H9 (cell line): ENCODE measurements around the gene SLC25A34. TPM values are rescaled to one million over a fixed set of nuclear protein-coding genes. Genes with fewer than 3 reads are reported as not detected.

Source experiments
- DNase-seq: peaks from one replicate; pipeline ENCODE4 v3.0.0-alpha.2; 2017
- H2AFZ ChIP-seq: one replicate; pipeline ENCODE4 v1.6.1; 2013; ENCODE audit warnings: mild to moderate bottlenecking, low read length, control low read depth, moderate library complexity
- H2AK5ac ChIP-seq: 2 replicates; pipeline ENCODE4 v1.6.1; 2013; ENCODE audit warnings: low read length, control low read depth, mixed read lengths; ENCODE audit not compliant: insufficient read length
- H2BK120ac ChIP-seq: one replicate; pipeline ENCODE4 v1.6.1; 2013; ENCODE audit warnings: low read depth, mild to moderate bottlenecking, low read length, control low read depth, inconsistent platforms; ENCODE audit not compliant: poor library complexity, severe bottlenecking
- H2BK12ac ChIP-seq: 2 replicates; pipeline ENCODE4 v1.6.1; 2013; ENCODE audit warnings: low read length, control low read depth, mixed read lengths, low read depth; ENCODE audit not compliant: insufficient read length
- H2BK15ac ChIP-seq: 2 replicates; pipeline ENCODE4 v1.6.1; 2013; ENCODE audit warnings: low read depth, low read length, control low read depth
- H2BK20ac ChIP-seq: one replicate; pipeline ENCODE4 v1.6.1; 2013; ENCODE audit warnings: low read depth, mild to moderate bottlenecking, low read length, control low read depth, inconsistent platforms; ENCODE audit not compliant: poor library complexity, severe bottlenecking
- H2BK5ac ChIP-seq: 2 replicates; pipeline ENCODE4 v1.6.1; 2013; ENCODE audit warnings: low read length, control low read depth, mixed read lengths; ENCODE audit not compliant: insufficient read length
- H3K14ac ChIP-seq: 2 replicates; pipeline ENCODE4 v1.6.1; 2013; ENCODE audit warnings: low read length, control low read depth; ENCODE audit not compliant: insufficient read depth
- H3K18ac ChIP-seq: 2 replicates; pipeline ENCODE4 v1.6.1; 2013; ENCODE audit warnings: low read depth, mild to moderate bottlenecking, mixed read lengths, low read length, control low read depth; ENCODE audit not compliant: insufficient read length
- H3K23ac ChIP-seq: 2 replicates; pipeline ENCODE4 v1.6.1; 2013; ENCODE audit warnings: low read length, control low read depth, mixed read lengths, low read depth; ENCODE audit not compliant: insufficient read length
- H3K23me2 ChIP-seq: 2 replicates; pipeline ENCODE4 v1.6.1; 2013; ENCODE audit warnings: low read depth, mild to moderate bottlenecking, mixed read lengths, low read length, control low read depth; ENCODE audit not compliant: insufficient read length, poor library complexity, severe bottlenecking
- H3K27ac ChIP-seq: 2 replicates; pipeline ENCODE4 v1.5.1; 2013; ENCODE audit warnings: low read length, control low read depth, mixed read lengths, low read depth; ENCODE audit not compliant: insufficient read length
- H3K27me3 ChIP-seq: 2 replicates; pipeline ENCODE4 v1.6.1; 2013; ENCODE audit warnings: low read length, control low read depth, inconsistent platforms; ENCODE audit not compliant: insufficient read depth
- H3K4ac ChIP-seq: 2 replicates; pipeline ENCODE4 v1.6.1; 2013; ENCODE audit warnings: low read depth, mild to moderate bottlenecking, control low read depth, inconsistent platforms, low read length, moderate library complexity
- H3K4me1 ChIP-seq: 2 replicates; pipeline ENCODE4 v1.6.1; 2013; ENCODE audit warnings: low read length, control low read depth, inconsistent platforms; ENCODE audit not compliant: insufficient read depth
- H3K4me2 ChIP-seq: 2 replicates; pipeline ENCODE4 v1.6.1; 2013; ENCODE audit warnings: low read length, control low read depth, mixed read lengths; ENCODE audit not compliant: insufficient read length, insufficient read depth
- H3K56ac ChIP-seq: 2 replicates; pipeline ENCODE4 v1.6.1; 2013; ENCODE audit warnings: low read depth, mild to moderate bottlenecking, mixed read lengths, low read length, control low read depth; ENCODE audit not compliant: insufficient read length
- H3K79me1 ChIP-seq: 2 replicates; pipeline ENCODE4 v1.6.1; 2013; ENCODE audit warnings: low read depth, mild to moderate bottlenecking, moderate library complexity, low read length, control low read depth, inconsistent platforms; ENCODE audit not compliant: insufficient read depth, poor library complexity, severe bottlenecking
- H3K79me2 ChIP-seq: 2 replicates; pipeline ENCODE4 v1.6.1; 2013; ENCODE audit warnings: low read length, control low read depth, inconsistent platforms; ENCODE audit not compliant: insufficient read depth
- H3K9ac ChIP-seq: 2 replicates; pipeline ENCODE4 v1.6.1; 2013; ENCODE audit warnings: low read length, control low read depth, mixed read lengths; ENCODE audit not compliant: insufficient read length; ENCODE audit errors: extremely low read depth
- H3K9me3 ChIP-seq: one replicate; pipeline ENCODE4 v1.6.1; 2013; ENCODE audit warnings: low read depth, low read length, inconsistent platforms; ENCODE audit not compliant: control insufficient read depth
- H3T11ph ChIP-seq: one replicate; pipeline ENCODE4 v1.6.1; 2013; ENCODE audit warnings: mild to moderate bottlenecking, low read length, control low read depth, inconsistent platforms
- H4K20me1 ChIP-seq: one replicate; pipeline ENCODE4 v1.6.1; 2013; ENCODE audit not compliant: control insufficient read depth, insufficient read length, insufficient read depth
- H4K5ac ChIP-seq: 2 replicates; pipeline ENCODE4 v1.6.1; 2013; ENCODE audit warnings: low read depth, mild to moderate bottlenecking, mixed read lengths, low read length, control low read depth; ENCODE audit not compliant: insufficient read length
- H4K8ac ChIP-seq: replicated peaks from 2 replicates; pipeline ENCODE4 v1.6.1; 2013; ENCODE audit warnings: low read length, control low read depth, mixed read lengths, low read depth; ENCODE audit not compliant: insufficient read length
- H4K91ac ChIP-seq: 2 replicates; pipeline ENCODE4 v1.6.1; 2013; ENCODE audit warnings: low read depth, mild to moderate bottlenecking, moderate library complexity, mixed read lengths, low read length, control low read depth; ENCODE audit not compliant: insufficient read length
- H3K27ac Mint-ChIP-seq, 3 experiments: 2 replicates in 2 of 3; 3 replicates in 1 of 3; pipeline ENCODE4 v1.8.0; 2020 to 2021; ENCODE audit warnings: mixed read lengths in 3 of 3, mild to moderate bottlenecking in 1 of 3, moderate library complexity in 1 of 3
- H3K27me3 Mint-ChIP-seq: 2 replicates; pipeline ENCODE4 v1.8.0; 2021; ENCODE audit warnings: low read depth, mild to moderate bottlenecking, moderate library complexity, mixed read lengths
- H3K36me3 Mint-ChIP-seq, 3 experiments: 2 replicates in 2 of 3; 3 replicates in 1 of 3; pipeline ENCODE4 v1.8.0; 2020 to 2021; ENCODE audit warnings: low read depth in 3 of 3, mixed read lengths in 3 of 3; ENCODE audit not compliant: insufficient read depth in 1 of 3
- H3K4me1 Mint-ChIP-seq, 2 experiments: 2 replicates each; pipeline ENCODE4 v1.8.0; 2020; ENCODE audit warnings: mixed read lengths in 2 of 2
- H3K4me3 Mint-ChIP-seq, 2 experiments: 2 replicates in 1 of 2; 3 replicates in 1 of 2; pipeline ENCODE4 v1.8.0; 2020 to 2021; ENCODE audit warnings: mild to moderate bottlenecking in 2 of 2, mixed read lengths in 2 of 2, moderate library complexity in 1 of 2
- H3K9me3 Mint-ChIP-seq, 2 experiments: 2 replicates in 1 of 2; 3 replicates in 1 of 2; pipeline ENCODE4 v1.8.0; 2020; ENCODE audit warnings: mild to moderate bottlenecking in 2 of 2, mixed read lengths in 2 of 2, moderate library complexity in 1 of 2
- CTCF ChIP-seq: fragments of 200-600 bp; sonication (generic); conservative IDR thresholded peaks from 3 replicates; pipeline ENCODE4 v1.8.0; 2021; ENCODE audit warnings: antibody characterized with exemption, mild to moderate bottlenecking
- WGBS: extraction: QIAGEN DNeasy Blood & Tissue Kit; methylation state at CpG from one replicate; pipeline ENCODE4 v1.1.7; 2013; ENCODE audit warnings: missing lambda C conversion rate, low lambda C conversion rate, mixed read lengths; ENCODE audit not compliant: insufficient read length; ENCODE audit errors: extremely low coverage; 5-methylcytosine and 5-hydroxymethylcytosine counted together
- total RNA-seq: library from RNA; stranded (reverse); gene quantifications from 2 replicates; pipeline ENCODE4 v1.2.1, GENCODE V29; 2021

The SLC25A34 gene
- total RNA-seq, 1 experiment from 2014 or later, result 1.5 TPM

GRCh38 chr1:15723631-15724246, 12.3 kb upstream of the SLC25A34 start:
- no peak overlapping the region for H2BK12ac ChIP-seq
- no peaks in the 10 kb centered on the region for H3K9me3 ChIP-seq
- DNase-seq, result no peak
- no peak overlapping the region for H3K56ac ChIP-seq
- H3T11ph ChIP-seq, result no peak overlapping the region
- Mint-ChIP-seq H3K4me1 (0 out of 4 replicates have a peak, but pooled peaks cover 0 to 3% of the 10 kb centered on the region in 2 experiments), H3K27me3 (no peaks in the 10 kb centered on the region), H3K4me3 (no peak overlapping the region), H3K36me3 (peaks cover 18 to 58% (median 40%) of the 10 kb centered on the region in 3 experiments; a peak in 6 of 7 replicates), H3K9me3 (no peaks in the 10 kb centered on the region), H3K27ac (no peak overlapping the region; a peak in 1 of 7 replicates)
- no peak overlapping the region for H2BK15ac ChIP-seq
- H3K27me3 ChIP-seq, result no peaks in the 10 kb centered on the region
- no peak overlapping the region for H4K91ac ChIP-seq
- H3K4ac ChIP-seq, result no peak overlapping the region
- no peak overlapping the region for H3K4me2 ChIP-seq
- no peak overlapping the region for H3K14ac ChIP-seq
- no peak overlapping the region for H3K27ac ChIP-seq
- no CpG with 5 or more reads among the region's 20 CpGs for WGBS
- H4K8ac ChIP-seq, result no peak overlapping the region
- H3K4me1 ChIP-seq, result no peaks in the 10 kb centered on the region
- H3K79me2 ChIP-seq, result no peaks in the 10 kb centered on the region
- no peak overlapping the region for H2BK120ac ChIP-seq
- no peak overlapping the region for H2BK5ac ChIP-seq
- no peak overlapping the region for H3K18ac ChIP-seq
- no peak overlapping the region for H2BK20ac ChIP-seq
- no peak overlapping the region for H2AK5ac ChIP-seq
- no peak overlapping the region for H2AFZ ChIP-seq
- no peak for TF ChIP-seq CTCF
- no peaks in the 10 kb centered on the region for H4K20me1 ChIP-seq
- no peak overlapping the region for H3K9ac ChIP-seq
- H3K23me2 ChIP-seq, result no peaks in the 10 kb centered on the region
- H3K23ac ChIP-seq, result no peak overlapping the region
- H3K79me1 ChIP-seq, result no peaks in the 10 kb centered on the region
- H4K5ac ChIP-seq, result no peak overlapping the region
